ENCODE measurements around the gene CHSY1.

DNA sequence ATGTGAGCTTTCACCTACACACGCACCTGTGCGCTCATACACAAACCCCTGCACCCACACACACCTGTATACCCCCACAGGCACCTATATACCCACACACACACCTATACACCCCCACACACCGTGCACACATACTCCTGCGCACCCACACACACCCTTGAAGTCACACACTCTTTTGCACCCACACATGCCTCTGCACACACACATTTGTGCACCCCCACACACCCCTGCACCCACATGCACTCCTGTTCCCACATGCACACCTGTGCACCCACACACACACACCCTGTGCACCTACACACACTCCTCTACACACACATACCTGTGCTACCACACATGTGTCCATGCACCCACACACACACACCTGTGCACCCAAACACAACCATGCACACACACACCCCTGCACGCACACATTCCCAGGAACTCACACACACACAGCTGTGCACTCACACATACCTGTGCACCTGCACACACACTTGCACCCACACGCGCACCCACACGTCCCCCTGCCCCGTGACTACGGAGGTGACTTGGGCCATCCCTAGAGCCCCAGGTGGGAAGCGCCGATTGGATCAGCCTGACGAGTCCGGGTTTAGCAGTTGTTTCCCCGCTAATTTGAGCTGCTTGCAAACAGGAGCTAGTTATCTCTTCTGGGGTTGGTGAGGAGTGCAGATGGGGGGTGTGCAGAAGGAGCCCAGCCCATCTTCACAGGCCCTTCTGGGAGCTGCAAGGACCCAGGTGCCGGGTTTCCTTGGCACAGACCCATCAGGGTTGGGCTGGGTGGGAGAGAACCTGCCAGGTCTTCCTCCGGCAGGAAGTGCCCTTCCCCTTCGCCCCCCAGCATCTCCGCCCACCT is 97.8 kb downstream of the CHSY1 start:
- no peak for TF ChIP-seq POLR2AphosphoS5 (IDR thresholded peaks at IDR 0.05; ENCODE audit: low read depth, low read length)
- TF ChIP-seq SIN3A (IDR thresholded peaks at IDR 0.05; ENCODE audit: borderline replicate concordance, insufficient read depth, low read length), result no peak
- TF ChIP-seq TAF1 (IDR thresholded peaks at IDR 0.05; ENCODE audit: borderline replicate concordance, insufficient read depth, low read length), result no peak
- TF ChIP-seq, protein P1, sequence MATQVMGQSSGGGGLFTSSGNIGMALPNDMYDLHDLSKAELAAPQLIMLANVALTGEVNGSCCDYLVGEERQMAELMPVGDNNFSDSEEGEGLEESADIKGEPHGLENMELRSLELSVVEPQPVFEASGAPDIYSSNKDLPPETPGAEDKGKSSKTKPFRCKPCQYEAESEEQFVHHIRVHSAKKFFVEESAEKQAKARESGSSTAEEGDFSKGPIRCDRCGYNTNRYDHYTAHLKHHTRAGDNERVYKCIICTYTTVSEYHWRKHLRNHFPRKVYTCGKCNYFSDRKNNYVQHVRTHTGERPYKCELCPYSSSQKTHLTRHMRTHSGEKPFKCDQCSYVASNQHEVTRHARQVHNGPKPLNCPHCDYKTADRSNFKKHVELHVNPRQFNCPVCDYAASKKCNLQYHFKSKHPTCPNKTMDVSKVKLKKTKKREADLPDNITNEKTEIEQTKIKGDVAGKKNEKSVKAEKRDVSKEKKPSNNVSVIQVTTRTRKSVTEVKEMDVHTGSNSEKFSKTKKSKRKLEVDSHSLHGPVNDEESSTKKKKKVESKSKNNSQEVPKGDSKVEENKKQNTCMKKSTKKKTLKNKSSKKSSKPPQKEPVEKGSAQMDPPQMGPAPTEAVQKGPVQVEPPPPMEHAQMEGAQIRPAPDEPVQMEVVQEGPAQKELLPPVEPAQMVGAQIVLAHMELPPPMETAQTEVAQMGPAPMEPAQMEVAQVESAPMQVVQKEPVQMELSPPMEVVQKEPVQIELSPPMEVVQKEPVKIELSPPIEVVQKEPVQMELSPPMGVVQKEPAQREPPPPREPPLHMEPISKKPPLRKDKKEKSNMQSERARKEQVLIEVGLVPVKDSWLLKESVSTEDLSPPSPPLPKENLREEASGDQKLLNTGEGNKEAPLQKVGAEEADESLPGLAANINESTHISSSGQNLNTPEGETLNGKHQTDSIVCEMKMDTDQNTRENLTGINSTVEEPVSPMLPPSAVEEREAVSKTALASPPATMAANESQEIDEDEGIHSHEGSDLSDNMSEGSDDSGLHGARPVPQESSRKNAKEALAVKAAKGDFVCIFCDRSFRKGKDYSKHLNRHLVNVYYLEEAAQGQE (IDR thresholded peaks at IDR 0.05; ENCODE audit: insufficient read depth in 1 of 2, low read depth in 2 of 2, low read length in 2 of 2), result no peak
- TF ChIP-seq FOXP2 (optimal IDR thresholded peaks at IDR 0.05; ENCODE audit: borderline replicate concordance, extremely low read depth, extremely low read length, insufficient read depth), result no peak

Data from PFSK-1 (cell line).